ENCODE results near the gene PIP5KL1. TPM values are rescaled to one million over a fixed set of nuclear protein-coding genes. Genes with fewer than 3 reads are reported as not detected.

The PIP5KL1 gene
- total RNA-seq, 3 donors from 2014 or later, result 2.3 to 3.5 (median 2.8) TPM

DNA sequence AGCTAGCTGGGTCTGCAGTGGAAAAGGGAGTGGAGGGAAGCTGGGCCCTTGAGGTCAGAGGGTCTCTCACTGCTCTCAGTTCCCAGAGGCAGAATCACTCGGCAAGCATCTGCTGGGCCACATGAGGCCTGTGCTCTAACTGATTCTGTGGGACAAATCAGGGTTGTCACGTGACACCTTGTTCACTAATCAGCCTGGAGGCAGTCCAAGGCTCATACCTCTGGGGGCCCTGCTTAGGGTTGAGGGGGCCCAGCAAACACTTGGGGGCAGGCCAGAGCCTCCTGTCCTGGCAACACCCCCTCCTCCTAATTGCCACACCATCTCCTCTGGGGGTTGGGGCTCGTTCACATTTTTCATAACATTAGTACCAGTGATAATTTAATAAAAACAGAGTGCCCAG is 16.2 kb upstream of the PIP5KL1 start:
- H3K36me3 Mint-ChIP-seq (ENCODE audit: insufficient read depth), result peaks cover 22% of the 10 kb centered on the region

DNA sequence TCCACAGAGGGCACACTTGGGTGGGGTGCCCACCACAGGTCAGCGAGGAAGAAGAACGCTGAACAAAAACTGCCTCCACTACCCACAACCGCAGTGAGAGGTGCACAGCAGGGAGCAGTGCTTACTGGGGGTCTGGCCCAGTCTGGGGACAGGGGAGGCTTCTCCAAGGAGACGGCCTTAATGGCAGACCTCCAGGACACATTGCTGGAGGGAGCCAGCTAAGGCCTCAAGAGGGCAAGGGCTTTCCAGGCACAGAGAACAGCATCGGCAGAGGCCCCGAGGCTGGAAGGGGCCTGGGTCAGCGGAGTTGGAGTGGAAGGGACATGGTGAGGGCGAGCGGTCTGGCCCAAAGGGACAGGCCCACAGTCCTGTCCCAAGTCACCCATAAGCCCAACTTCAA is 15.4 kb upstream of the PIP5KL1 start:
- DNase-seq, result no peak
- H3K36me3 Mint-ChIP-seq (ENCODE audit: insufficient read depth), result peaks cover 19% of the 10 kb centered on the region
- no peaks in the 10 kb centered on the region for H3K9me3 Mint-ChIP-seq
- H3K27me3 Mint-ChIP-seq (ENCODE audit: low read depth), result no peaks in the 10 kb centered on the region
- H3K4me1 Mint-ChIP-seq (ENCODE audit: low read depth), result peaks cover 35% of the 10 kb centered on the region
- no peak overlapping the region for H3K4me3 Mint-ChIP-seq
- no peak for ATAC-seq

More for the DNA sequence above, 16.2 kb upstream of the PIP5KL1 start:
- Mint-ChIP-seq H3K4me3 (no peak overlapping the region), H3K4me1 (ENCODE audit: low read depth) (peaks cover 39% of the 10 kb centered on the region), H3K27me3 (ENCODE audit: low read depth) (no peaks in the 10 kb centered on the region), H3K9me3 (no peaks in the 10 kb centered on the region)
- no peak for DNase-seq
- no peak for ATAC-seq

- Mint-ChIP-seq H3K4me1 (ENCODE audit: low read depth) (peaks cover 30% of the 10 kb centered on the region), H3K9me3 (no peaks in the 10 kb centered on the region), H3K27me3 (ENCODE audit: low read depth) (no peaks in the 10 kb centered on the region), H3K4me3 (no peak overlapping the region), H3K36me3 (ENCODE audit: insufficient read depth) (peaks cover 18% of the 10 kb centered on the region)
- no peak for ATAC-seq
- DNase-seq, result no peak
These were observed 14.8 kb upstream of the PIP5KL1 start for GRCh38 chr9:127945338-127945737.

GRCh38 chr9:127944586-127945218 is 14.1 kb upstream of the PIP5KL1 start:
- DNase-seq (no peak), ATAC-seq (no peak)
- H3K4me3 Mint-ChIP-seq, result no peak overlapping the region
- H3K9me3 Mint-ChIP-seq, result no peaks in the 10 kb centered on the region
- H3K27me3 Mint-ChIP-seq (ENCODE audit: low read depth), result no peaks in the 10 kb centered on the region
- H3K4me1 Mint-ChIP-seq (ENCODE audit: low read depth), result peaks cover 25% of the 10 kb centered on the region
- H3K36me3 Mint-ChIP-seq (ENCODE audit: insufficient read depth), result peaks cover 16% of the 10 kb centered on the region

DNA sequence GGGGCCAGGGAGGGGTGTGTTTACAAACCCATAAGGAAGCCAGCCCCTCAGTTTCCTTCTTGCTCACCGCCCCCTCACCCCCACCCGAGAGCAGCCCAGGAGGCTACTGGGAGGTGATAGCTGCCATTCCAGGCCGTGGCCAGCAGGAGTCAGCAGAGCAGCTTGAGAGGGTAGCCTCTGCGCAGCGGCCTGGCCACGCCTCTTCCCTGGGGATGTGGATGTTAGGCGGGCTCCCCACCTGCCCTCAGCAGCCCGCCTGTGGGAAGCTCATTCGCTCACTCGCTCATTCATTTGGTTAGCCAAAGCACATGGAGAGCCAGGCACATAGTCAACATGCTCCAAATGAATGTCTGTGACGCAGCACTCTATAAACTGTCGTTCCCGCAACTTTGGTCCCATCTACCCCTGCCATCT is 13.2 kb upstream of the PIP5KL1 start:
- peaks cover 15% of the 10 kb centered on the region for H3K36me3 Mint-ChIP-seq (ENCODE audit: insufficient read depth)
- peaks cover 23% of the 10 kb centered on the region for H3K4me1 Mint-ChIP-seq (ENCODE audit: low read depth)
- no peaks in the 10 kb centered on the region for H3K9me3 Mint-ChIP-seq
- H3K27me3 Mint-ChIP-seq (ENCODE audit: low read depth), result no peaks in the 10 kb centered on the region
- H3K4me3 Mint-ChIP-seq, result no peak overlapping the region
- ATAC-seq, result peak; percentile 86 to 88
- DNase-seq, result peak; percentile 76

DNA sequence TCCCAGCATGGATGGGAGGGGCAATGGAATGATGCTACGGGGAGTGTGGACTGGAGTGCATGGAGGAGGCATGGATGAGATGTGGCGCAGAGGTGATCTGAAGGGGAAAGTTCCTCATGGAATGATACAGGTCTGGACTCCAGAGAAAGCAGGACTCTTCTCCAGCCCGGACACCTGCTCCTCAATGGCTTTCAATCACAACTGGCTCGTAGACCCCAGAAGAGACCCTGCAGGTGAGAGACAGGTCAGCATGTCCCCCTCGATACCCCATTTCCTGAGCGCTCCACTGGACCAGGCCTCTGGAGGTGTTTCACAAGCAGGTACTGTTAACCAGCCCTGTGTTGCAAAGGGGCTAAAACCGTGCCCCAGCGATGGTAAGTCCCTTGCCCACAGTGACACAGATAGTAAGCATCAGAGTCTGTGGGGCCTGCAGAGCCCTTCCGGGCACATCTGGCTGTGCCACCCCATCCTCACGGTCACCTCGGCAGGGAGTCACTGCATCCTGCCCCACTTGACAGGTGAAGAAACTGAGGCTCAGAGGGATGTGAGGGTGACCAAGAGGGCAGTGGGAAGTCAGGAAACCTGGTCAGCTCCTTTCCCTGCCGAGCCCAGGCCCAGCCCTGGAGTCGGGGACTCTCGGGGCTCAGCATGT is 12.6 kb upstream of the PIP5KL1 start:
- DNase-seq, result no peak
- no peak overlapping the region for H3K4me3 Mint-ChIP-seq
- peak in 1 of 2 donors; percentile 4 for ATAC-seq

DNA sequence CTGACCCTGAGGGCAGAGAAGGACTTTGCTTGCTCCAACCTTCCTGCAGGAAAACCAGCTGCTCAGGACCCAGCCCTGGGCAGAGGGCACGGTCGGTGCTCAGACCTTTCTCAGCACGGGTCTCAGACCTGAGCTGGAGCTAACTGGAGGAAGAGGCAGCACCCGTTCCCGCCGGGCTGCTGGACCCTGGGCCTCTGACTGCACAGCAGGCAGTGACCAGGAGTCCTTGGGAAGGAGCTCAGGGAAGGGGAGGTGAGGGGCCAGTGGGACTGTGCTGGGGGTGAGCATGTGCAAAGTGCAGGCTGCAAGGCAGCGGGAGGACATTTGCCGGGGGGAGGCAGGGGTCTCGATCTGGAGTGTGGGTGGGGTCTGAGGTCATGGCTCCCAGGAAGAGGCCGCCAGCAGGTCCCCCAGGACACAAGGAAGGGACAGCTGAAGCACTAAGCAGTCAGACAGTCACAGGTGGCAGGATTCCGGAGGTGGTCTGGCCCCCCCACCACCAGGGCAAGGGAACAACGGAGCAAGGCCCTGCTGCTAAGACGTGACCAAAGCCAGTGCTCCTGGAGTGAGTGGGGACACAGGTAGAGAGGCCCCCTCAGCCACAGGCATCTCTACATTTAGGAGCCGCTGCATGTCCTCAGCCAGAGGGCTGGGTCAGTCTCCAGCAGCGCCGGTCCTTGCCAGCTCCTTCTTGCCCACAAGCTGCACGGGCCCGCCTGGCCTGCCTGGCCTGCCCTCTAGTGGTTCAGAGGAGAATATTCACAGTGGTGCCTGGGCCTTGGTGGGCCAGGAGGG is 11.8 kb upstream of the PIP5KL1 start:
- peaks cover 12% of the 10 kb centered on the region for H3K36me3 Mint-ChIP-seq (ENCODE audit: insufficient read depth)
- peak; percentile 45 to 51 for ATAC-seq
- peak; percentile 46 for DNase-seq
- H3K4me1 Mint-ChIP-seq (ENCODE audit: low read depth), result peaks cover 26% of the 10 kb centered on the region
- H3K9me3 Mint-ChIP-seq, result no peaks in the 10 kb centered on the region
- H3K27me3 Mint-ChIP-seq (ENCODE audit: low read depth), result no peaks in the 10 kb centered on the region
- H3K4me3 Mint-ChIP-seq, result no peak overlapping the region

More for the DNA sequence above, 12.6 kb upstream of the PIP5KL1 start:
- Mint-ChIP-seq H3K27me3 (ENCODE audit: low read depth) (no peaks in the 10 kb centered on the region), H3K4me1 (ENCODE audit: low read depth) (peaks cover 23% of the 10 kb centered on the region), H3K36me3 (ENCODE audit: insufficient read depth) (peaks cover 12% of the 10 kb centered on the region), H3K9me3 (no peaks in the 10 kb centered on the region)

DNA sequence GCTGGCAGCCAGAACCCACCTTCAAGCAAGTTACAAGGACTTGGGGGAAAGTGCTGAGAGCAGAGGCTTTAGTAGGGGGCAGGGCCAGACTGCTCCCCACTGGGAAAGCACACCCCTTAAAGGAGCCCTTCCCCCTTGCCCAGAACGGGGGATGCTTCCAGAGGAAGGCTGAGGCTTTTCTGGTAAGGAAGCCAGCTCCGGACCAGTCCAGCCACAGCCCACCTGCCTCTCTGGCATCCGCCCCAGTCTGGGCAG is 11.3 kb upstream of the PIP5KL1 start:
- peaks cover 12% of the 10 kb centered on the region for H3K36me3 Mint-ChIP-seq (ENCODE audit: insufficient read depth)
- no peak overlapping the region for H3K4me3 Mint-ChIP-seq
- no peak for ATAC-seq
- H3K4me1 Mint-ChIP-seq (ENCODE audit: low read depth), result peaks cover 27% of the 10 kb centered on the region
- H3K27me3 Mint-ChIP-seq (ENCODE audit: low read depth), result no peaks in the 10 kb centered on the region
- DNase-seq, result no peak
- no peaks in the 10 kb centered on the region for H3K9me3 Mint-ChIP-seq

- DNase-seq, result no peak
- Mint-ChIP-seq H3K4me1 (ENCODE audit: low read depth) (peaks cover 30% of the 10 kb centered on the region), H3K4me3 (no peak overlapping the region), H3K27me3 (ENCODE audit: low read depth) (no peaks in the 10 kb centered on the region), H3K9me3 (no peaks in the 10 kb centered on the region), H3K36me3 (ENCODE audit: insufficient read depth) (peaks cover 12% of the 10 kb centered on the region)
- ATAC-seq, result no peak
These were observed 10.7 kb upstream of the PIP5KL1 start for GRCh38 chr9:127941062-127941960.

DNA sequence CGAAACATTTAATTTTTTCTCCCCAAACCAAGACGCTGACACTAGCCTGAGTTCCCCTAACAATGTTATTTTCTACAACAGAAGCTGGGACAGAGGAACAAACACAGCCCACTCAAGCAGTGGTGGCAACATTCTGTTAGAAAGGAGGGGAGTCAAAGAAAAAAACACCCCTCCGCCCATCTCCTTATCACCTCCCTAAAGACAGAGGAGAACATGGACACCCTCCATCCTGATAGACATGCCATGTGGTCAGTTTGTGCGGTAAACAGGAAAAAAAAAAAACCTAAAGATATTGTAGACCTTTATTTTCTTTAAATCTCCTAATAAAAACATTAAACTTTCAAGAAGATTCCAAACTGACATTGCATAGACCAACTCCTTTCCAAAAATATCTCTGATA is 10.0 kb upstream of the PIP5KL1 start:
- DNase-seq (no peak), ATAC-seq (no peak)
- Mint-ChIP-seq H3K9me3 (no peaks in the 10 kb centered on the region), H3K4me3 (no peak overlapping the region), H3K4me1 (ENCODE audit: low read depth) (peaks cover 35% of the 10 kb centered on the region), H3K36me3 (ENCODE audit: insufficient read depth) (peaks cover 15% of the 10 kb centered on the region), H3K27me3 (ENCODE audit: low read depth) (no peaks in the 10 kb centered on the region)

DNA sequence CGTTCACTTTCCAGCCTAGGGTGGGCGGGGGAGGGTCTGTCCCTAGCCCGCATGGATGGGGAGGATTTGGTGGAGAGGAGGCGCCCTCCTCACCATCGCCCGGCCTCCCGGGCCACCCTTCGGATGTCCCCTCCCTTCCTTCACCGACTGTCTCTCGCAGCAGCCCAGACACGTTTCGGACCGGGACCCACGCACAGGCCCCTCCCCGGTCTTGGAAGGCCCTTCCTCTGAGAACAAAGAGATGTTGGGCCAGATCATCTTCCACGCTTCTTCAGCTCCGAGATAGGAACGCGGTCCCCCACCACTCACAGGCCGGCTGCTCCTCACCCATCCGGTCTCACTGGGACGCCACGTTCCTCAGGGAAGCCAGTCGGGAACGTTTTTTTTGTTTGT is 7.7 kb upstream of the PIP5KL1 start:
- Mint-ChIP-seq H3K4me1 (ENCODE audit: low read depth) (peaks cover 37% of the 10 kb centered on the region), H3K9me3 (no peaks in the 10 kb centered on the region), H3K27me3 (ENCODE audit: low read depth) (no peaks in the 10 kb centered on the region), H3K36me3 (ENCODE audit: insufficient read depth) (peaks cover 8% of the 10 kb centered on the region), H3K4me3 (peak overlapping the region; percentile 45)
- ATAC-seq (no peak), DNase-seq (no peak)

DNA sequence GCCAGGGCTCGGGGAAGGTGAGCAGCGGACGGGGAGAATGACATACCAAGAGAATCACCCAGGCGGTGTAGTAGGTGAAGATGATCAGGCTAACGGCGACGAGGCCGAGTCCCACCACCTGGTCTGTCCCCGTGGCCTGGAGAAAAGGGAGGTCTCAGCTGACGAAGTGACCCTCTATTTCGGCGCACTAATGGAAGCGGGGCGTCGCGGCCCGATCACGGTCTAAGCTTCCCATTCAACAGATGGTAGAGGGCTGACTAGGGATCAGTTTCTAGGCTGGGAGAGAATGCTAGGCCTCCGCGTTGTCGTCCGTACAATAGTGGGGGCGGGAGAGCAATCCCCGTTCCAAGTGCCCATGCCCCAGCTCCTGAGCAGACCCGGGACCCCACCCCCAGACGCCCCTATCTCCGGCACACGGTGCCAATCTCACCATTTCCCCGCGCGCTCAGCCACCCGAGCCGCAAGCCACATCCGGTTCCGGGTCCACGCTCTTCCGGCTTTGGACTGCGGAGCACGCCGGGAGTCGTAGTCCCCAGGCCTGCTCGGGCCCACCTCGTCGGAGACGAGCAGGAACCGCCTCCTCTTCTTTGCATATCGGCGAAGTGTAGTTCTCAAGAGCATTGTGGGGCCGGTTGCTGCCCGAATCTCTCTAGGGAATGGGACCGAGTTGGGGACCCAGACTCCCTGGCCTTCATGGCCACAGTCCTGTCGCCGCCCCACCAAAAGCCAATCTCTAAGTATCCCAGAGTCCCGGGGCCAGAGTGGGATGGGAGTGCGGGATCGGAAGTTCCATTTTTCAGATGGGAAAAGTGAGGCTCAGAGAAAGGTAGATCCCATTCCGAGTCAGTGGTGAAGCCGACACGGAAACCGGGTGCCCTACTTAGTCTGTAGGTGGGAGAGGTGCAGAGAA is 7.1 kb upstream of the PIP5KL1 start, which contains the start of gene DPM2:
Gene DPM2 (minus strand): TSS at position 467 of the 910 bp plus-strand sequence. CDS start 34 bp downstream, at position 433.
- no peaks in the 10 kb centered on the region for H3K9me3 Mint-ChIP-seq
- ATAC-seq (peak; percentile 96), DNase-seq (peak; percentile 78)
- peaks cover 8% of the 10 kb centered on the region for H3K36me3 Mint-ChIP-seq (ENCODE audit: insufficient read depth)
- no peaks in the 10 kb centered on the region for H3K27me3 Mint-ChIP-seq (ENCODE audit: low read depth)
- peaks cover 38% of the 10 kb centered on the region for H3K4me1 Mint-ChIP-seq (ENCODE audit: low read depth)
- peak within 1 kb of the TSS; percentile 92 for H3K4me3 Mint-ChIP-seq

DNA sequence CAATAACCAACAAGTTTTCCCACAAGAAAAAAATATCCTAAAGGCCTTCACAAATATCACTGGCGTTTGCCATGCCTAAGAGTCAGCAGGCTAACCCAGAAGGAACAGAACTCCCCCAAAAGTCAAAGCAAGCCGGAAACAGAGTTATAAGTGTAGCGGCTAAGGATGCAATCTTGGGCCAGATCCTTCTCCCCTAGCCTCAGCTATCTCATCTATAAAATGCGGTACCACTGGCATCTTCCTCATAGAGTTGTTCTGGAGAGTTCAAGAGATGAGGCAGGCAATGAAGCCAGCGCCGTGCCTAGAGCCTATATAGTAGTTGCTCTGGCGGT is 6.4 kb upstream of the PIP5KL1 start:
- DNase-seq (no peak), ATAC-seq (no peak)
- H3K27me3 Mint-ChIP-seq (ENCODE audit: low read depth), result no peaks in the 10 kb centered on the region
- peaks cover 8% of the 10 kb centered on the region for H3K36me3 Mint-ChIP-seq (ENCODE audit: insufficient read depth)
- H3K9me3 Mint-ChIP-seq, result no peaks in the 10 kb centered on the region
- H3K4me1 Mint-ChIP-seq (ENCODE audit: low read depth), result peaks cover 38% of the 10 kb centered on the region
- H3K4me3 Mint-ChIP-seq, result peak overlapping the region; percentile 92
